Stimulated activated CD4-positive, alpha-beta T cell treated with anti-CD3 and anti-CD28 coated beads, Interleukin-1b, Interleukin-23, amount 100 ng/mL, for 1 hour (primary cell): ENCODE measurements around the gene EEF2KMT.
"Not testable (repeated sequence)": the region's sequence is repeated elsewhere in the genome, so short reads cannot be mapped to it uniquely, and the experiment has no call there.

Experiments used
- DNase-seq, 2 donors: peaks; one replicate each; pipeline ENCODE4 v3.0.0-alpha.2; 2020; ENCODE audit warnings: low read depth in 2 of 2

The EEF2KMT gene

DNA sequence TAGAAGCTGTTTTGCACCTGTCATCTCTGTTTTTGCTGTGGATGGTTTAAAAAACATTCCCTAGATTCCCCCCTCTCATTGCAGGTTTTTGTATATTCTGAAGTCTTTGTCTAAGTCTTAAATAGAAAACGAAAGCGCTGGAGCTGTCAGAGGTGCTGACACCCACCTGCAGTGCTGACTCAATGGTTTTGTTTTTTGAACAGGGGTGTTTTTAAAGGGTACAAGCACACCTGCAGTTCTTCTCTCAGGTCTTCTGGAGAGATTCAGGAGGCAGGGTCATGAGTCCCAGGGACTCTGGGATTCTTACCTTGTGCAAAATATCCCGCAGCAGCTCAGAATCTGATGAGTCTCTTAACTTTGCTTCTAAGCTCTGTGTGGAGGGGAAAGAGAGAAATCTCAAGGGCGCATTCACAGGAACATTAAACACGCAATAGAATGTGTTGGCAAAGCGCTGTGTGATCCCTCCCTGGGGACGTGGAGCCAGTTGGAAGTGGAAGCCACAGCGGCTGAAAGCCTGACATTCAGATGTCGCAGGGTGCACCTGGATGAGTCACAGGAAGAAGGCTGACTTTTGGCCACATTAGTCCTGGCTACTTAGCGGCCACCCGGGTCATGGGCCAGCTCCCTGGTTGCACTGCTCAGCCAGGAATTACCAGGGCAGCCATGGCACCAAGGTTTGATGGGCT is 2.3 kb downstream of the EEF2KMT start:
- DNase-seq: not testable (repeated sequence)

DNA sequence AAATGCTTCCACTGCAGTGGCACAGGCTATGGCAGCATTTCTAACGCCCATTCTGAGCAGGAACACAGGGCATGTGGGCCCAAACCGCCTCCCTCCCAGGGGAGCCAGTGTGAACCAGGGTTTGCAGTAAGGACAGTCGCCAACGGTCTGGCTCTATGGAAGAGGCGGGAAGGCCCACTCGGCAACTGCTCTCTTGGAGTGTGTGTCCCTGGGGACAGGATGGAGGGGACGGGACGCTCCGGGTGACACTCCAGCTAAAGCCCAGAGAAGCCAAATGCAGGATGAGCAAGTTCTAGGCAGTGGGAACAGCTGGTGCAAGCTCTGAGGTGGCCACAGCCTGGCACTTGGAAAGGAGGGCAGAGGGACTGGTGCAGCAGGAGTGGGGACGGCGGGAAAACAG is 3.8 kb downstream of the EEF2KMT start:
- not testable (repeated sequence) for DNase-seq

DNA sequence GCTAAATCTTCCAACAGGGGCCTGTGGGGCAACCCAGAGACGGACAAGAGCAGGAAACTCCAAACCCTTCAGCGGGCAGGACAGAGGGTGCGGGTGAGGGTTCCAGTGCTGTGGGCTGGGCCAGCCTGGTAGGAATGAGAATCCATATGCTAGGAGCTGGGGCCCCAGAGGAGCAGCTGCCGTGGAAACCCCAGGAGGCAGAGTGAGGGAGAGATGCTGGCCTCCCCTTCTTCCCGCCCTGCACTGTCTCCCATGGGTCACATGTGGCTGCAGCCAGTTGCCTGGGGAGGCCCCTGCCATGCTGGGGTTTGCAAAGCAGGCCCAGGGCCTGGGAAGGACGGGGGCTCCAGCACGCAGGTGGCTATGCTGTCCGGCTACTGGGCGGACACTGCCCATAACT is 4.5 kb downstream of the EEF2KMT start:
- DNase-seq: not testable (repeated sequence)

DNA sequence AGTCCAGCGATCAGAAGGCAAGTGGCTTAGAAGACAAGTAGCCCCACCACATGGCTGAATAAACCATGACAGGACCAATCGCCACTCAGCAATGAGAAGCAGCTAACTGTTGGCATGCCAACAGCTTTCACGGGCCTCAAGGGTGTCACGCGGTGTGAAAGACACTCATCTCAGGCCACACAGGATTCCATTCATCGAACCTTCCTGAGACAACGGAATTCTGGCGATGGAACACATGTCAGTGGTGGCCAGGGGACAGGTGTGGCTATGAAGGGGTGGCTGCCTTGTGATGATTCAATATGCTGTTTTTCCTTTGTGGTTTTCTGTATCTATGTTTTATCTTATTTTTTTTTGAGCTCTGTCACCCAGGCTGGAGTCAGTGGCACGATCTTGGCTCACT is 7.0 kb downstream of the EEF2KMT start:
- DNase-seq: not testable (repeated sequence)

DNA sequence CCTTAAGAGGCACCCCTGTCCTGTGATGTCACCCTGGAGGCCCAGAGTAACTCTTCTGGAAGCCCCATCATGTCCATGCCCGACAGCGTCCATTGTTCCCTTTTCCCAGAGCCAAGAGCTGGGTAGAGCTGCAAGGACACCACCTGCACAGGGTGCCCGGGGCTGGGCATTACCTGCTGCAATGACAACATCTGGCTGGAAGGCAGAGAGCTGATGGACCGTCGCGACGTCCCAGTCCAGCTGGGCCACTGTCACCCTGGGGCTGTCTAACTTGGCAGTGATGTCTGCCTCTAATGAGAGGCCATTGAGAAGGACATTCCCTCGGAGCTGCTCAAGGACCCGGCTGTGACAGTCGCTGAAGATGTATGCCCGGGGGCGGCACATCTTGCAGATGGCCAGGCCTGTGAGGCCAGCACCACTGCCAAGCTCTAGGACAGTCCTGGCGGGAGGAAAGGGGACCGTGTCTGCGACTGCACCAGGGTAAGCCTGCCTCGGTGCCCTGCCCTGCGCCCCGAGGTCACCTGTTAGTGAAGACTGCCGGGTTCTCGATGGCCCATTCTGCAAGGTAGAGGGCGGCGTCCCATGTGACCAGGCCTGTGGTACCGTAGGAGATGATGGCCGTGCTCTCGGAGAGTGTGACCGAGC is 7.6 kb downstream of the EEF2KMT start:
- DNase-seq: not testable (repeated sequence)

DNA sequence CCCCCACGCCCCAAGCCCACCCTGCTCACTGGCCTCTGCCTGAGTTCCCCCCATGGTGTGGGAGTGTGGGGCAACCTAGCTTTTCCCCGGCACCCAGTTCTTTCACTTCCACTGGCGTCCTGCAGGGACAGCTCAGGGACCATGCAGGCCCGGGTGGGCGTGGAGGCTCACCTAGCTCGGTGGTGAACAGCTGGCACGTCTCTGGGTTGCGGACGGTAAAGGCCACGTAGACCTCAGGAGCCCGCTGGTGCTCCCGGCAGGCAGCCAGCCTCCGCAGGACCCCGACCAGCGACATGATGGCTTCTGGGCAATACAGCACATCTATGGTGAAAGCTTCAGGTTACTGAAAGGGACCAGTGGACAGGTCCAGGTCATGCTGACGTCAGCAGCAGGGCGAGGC is 8.7 kb downstream of the EEF2KMT start:
- DNase-seq: not testable (repeated sequence)

DNA sequence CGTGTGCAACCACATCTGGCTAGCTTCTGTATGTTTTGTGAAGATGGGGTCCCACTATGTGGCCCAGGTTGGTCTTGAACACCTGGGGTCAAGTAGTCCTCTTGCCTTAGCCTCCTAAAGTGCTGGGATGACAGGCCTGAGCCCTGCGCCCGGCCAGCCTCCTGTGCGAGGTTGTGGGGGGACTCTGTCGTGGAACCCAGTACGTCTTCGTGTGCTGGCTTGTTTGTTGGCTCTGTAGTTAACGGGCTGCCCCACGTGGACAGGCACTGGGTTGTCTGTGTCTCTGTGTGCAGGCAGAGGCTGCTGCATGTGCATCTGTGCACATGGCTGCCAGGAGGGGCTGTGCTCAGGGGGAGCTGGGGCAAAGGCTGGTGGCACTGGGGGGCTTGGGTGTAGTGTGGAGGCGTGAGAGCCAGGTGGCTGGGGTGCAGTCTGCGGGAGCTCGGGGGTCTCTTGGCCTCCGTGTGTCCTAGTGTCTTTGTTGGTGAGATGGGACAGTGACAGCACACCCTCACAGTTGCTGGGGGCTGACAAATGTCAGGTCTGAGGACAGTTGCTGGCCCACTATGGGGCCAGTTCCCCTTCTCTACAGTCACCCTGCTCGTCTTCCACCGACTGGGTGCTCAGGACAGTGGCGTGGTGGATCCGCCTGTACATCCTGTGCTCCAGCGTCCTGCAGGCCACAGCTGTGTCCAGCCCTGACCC is 9.4 kb downstream of the EEF2KMT start:
- not testable (repeated sequence) for DNase-seq

DNA sequence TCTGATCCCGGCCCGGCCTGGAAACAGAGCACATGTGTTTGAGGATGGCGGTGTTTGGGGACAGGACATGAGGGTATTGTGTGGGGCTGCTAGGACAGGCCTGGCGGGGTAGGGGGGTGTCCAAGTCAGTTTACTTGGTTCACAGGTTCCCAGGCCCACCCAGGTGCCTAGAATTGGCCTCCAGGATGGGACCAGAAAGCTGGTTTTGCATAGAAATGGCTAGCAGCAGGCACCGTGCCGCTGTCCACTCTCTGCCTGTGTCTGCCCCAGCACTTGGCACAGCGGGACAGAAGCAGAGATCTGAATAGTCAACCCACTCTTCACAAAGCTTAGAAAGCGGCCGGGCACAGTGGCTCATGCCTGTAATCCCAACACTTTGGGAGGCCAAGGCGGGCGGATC is 11.9 kb downstream of the EEF2KMT start:
- not testable (repeated sequence) for DNase-seq

DNA sequence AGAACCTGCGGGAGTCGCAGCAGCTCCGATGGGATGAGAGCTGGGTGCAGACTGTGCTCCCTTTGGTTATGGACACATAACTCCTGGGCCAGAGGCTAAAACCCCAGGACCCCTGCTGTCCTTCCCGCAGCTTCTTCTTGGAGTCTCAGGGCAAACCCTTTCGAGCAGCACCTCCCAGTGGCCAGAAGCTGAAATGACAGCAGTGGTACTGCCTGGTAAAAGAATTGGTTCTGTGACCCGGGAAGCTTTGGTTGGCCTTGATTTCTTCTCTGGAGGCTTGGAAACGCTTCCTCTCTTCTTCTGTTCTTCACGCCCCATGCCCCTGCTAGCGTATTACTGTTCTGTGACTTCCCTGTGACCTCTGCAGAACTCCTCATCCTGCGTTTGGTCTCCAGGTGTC is 12.8 kb downstream of the EEF2KMT start:
- DNase-seq: peak; percentile 16 to 34

DNA sequence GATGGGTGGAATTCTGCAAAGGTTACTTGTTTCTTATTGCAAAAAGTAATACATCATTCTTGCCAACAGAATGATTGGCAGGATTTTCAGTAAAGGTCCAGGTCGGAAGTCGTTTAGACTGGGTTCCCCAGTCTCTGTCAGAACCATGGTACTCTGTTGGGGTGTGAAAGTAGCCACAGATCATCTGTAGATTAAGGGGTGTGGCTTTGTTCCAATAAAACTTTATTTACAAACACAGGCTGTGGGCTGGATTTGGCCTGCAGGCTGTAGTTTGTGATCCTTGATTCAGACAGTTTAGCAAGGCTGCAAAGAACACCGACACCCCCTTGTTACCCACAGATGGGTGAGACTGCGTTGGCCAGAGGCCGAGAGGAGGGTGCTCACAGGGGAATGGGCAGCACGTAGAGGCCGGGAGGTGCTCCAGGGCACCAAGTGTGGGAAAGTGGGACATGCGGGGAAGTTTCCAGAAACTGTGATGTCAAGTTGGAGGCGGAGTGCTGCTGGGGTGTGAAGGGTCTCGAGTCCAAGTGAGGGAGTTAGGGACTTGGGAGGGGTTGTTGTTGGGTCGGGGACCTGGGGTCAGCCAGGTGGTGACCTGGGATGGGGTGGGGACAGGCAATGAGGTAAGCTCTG is 13.4 kb downstream of the EEF2KMT start:
- not testable (repeated sequence) for DNase-seq

DNA sequence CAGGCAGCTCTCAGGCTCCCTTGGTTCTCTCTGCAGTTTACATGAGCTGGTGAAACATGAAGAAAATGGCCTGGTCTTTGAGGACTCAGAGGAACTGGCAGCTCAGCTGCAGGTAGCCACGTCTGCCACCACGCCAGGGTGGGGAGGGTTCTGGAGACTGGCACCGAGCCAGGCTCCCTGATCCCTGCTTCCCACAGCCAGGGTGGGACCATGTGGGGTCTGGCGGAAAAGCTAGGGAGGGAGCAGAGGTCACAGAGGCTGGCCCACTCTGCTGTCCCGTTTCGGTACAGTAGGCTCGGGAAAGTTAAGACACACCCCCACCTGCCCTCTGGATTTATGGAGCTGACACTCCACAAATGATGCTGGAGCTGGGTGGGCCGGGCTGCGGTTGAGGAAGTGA is 13.9 kb downstream of the EEF2KMT start:
- DNase-seq: not testable (repeated sequence)

DNA sequence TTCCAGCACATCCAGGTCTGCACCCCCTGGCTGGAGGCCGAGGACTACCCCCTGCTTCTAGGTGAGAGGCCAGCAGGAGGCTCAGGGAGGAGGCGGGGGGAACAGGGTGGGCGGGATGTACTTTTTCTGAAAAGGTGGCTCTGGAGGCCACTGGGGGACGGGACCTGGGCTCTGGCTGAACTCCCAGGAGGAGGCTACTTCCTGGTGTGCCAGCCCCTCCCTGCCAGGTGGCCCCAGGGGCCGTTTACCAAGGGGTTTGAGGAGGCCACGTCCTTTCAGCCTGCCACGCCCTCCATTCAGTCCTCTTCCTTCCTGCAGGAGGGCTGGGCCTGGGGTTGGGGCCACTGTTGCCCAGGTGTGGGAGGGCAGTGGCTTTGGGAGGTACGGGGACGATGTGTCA is 16.6 kb downstream of the EEF2KMT start:
- not testable (repeated sequence) for DNase-seq

DNA sequence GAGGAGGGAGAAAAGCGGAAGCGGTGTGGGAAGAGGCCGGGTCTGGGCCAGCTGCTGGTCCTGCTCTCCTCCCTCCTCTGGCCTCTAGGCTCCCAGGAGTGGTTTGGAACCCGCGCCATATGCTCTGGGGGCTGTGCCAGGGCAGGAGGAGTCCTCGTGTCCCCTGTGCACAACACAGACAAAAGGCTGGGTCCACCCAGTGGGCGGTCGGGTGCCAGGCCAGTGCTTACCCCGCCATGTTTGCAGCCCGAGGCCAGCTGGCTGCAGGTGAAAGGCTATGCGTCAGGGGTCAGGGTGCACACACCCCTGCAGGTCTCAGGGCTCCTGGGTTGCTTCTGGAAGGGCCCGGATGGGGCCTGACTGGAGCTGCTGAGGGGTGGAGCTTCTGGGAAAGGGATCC is 17.1 kb downstream of the EEF2KMT start:
- DNase-seq: not testable (repeated sequence)

DNA sequence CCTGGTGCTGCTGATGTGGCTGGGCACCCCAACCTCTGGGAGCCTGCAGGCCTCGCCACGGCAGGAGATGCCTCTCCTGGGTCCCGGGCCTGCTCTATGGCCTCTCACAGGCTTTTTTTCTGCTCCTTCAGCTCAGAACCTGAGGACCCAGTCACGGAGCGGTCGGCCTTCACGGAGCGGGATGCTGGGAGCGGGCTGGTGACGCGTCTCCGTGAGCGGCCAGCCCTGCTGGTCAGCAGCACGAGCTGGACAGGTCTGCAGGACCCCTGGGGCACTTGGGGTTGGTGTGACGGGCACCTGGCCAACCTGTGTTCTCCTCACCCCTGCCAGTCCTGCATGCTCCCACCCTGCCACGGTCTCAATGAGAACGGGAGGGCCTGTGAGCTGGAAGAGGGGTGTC is 19.0 kb downstream of the EEF2KMT start:
- DNase-seq: no peak

DNA sequence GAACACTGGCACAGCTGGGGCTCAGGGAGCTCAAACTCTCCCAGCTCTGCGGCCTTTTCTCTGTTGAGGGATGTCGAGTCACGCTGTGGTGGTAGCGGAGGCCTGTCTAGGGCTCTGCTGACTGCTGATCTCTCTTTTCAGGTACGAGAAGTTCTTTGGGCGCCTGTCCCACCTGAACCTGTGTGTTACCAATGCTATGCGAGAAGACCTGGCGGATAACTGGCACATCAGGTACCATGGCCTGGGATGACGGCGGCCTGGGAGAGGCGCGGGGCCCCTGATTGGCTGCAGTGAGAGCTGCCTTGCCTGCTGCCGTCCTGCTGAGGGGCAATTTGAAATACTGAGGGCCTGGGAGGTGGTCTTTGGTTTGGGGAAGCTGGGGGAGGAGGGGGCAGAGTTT is 20.3 kb downstream of the EEF2KMT start:
- no peak for DNase-seq

DNA sequence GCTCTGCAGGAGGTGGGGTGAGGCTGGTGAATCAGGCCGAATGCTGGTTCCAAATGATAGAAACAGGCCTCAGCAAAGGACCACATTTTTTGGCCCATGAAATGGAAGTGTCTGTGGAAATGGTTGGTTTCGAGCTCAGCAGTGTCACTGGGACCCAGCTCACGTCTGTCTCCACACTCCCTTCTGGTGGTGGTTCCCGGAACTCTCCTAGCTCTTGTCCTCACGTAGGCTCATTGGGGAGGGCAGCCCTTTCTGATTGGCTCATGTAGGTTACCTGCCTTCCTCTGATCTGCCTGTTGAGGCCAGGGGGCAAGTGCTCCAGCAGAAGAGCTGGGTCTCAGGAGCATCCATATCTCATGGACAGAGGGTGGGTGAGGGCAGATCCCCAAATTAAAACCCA is 22.0 kb downstream of the EEF2KMT start:
- DNase-seq: no peak

DNA sequence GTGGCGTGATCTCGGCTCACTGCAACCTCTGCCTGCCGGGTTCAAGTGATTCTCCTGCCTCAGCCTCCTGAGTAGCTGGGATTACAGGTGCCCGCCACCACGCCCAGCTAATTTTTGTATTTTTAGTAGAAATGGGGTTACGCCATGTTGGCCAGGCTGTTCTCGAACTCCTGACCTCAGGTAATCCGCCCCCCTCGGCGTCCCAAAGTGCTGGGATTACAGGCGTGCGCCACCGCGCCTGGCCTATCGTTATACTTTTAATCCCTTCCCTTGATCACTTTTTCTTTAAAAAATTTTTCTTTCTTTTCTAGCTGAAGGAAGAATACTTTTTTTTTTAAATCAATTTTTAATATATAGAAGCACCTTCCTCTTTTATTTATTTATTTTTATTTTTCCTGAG is 23.8 kb downstream of the EEF2KMT start:
- not testable (repeated sequence) for DNase-seq

DNA sequence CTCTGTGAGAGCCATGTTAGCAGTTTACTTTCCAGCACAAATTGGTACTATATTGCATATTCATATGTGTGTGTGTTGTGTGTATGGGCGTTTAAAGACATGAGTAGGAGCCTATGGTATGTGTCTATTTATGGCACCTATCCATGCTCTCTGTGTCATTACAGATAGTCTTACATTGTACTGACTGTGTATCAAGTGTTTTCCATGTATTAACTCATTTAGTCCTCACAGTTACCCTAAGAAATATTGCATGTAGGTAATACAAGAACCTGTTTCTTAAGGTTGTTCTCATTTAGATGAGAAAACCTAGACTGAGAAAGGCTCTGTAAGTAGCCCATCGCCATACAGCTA is 24.3 kb downstream of the EEF2KMT start:
- DNase-seq: no peak

DNA sequence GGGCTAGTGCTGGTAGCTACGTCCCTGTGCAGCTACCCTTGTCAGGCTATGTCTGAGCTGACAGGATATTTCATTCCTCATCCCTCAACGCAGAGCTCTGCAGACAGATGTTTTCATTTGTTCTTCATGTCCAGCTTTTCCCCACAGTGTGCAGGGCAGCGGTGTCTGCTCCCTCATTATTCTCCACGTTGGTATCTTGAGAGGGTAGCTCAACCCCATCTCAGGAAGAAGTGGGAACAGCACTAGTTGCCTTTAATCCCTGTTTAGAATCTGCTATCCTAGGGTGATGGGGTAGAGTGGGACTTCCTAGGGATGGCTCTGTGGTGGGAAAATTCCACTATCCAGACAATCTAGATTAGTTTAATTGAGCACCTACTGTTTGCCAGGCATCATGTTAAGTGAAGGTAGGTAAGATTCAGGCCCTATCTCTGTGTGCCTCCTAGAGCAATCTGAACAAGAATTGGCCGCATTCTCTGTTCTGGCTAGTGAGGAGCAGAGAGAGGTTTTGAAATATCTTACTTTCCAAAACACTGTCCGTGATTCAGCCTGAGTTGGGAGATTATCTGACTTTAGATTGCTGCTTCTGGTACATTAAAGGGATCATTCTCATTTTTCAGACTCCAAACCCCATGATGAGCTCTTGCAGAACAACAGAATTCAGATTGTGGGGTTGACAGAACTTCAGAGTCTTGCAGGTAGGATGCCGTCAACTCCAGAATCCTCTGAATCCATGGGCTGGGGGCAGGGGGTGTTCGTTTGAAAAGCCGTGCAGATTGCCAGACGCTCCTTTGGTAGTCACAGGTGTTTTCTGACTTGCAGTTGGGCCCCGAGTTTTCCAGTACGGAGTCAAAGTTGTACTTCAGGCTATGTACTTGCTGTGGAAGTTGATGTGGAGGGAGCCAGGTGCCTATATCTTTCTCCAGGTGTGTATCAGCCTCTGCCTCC is 25.0 kb downstream of the EEF2KMT start:
- no peak for DNase-seq

DNA sequence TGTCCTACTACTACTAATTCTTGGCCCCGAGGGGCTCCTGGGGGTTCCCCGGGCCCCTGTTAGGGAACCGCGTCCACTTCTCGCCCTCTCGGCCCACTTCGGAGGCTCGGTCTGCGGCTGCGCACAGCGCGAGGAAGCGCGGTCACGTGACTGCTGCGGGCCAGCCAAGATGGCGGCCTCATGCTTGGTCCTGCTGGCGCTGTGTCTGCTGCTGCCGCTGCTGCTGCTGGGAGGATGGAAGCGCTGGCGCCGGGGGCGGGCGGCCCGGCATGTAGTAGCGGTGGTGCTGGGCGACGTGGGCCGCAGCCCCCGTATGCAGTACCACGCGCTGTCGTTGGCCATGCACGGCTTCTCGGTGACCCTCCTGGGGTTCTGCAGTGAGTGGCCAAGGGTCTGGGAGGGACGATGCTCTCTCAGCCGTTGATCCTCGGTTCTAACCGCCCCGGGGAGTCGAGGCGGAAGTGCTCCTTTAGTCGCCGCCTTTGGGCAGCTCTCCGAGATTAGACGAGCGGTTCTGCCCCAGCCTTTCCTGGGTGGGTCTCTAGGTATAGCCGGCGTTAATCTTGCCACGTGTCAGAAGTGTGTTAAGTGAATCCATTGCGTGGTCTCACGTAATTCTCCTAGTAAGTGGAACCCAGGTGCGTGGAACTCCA is 25.8 kb downstream of the EEF2KMT start, which contains the start of gene ALG1:
Gene ALG1 (plus strand): TSS at position 163 of the 653 bp plus-strand sequence. CDS start 7 bp downstream, at position 170.
- peak; percentile 74 to 79 for DNase-seq

DNA sequence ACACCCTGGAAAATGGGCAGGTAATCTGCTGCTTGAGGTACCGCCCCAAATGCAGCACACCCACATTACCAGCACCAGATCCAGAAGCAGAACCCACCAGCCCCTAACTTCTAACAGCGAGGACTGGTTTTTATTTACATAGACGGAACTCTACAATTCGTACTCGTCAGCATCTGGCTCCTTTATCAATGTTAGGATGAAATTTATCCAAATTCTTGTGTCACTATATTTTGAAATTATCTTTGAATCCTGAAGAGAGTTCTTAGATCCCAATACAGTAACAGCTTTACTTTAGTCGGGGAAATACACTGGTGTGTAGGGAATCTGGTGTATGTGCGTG is 26.3 kb downstream of the EEF2KMT start:
- DNase-seq: no peak
